Measurements from ENCODE around the gene DAW1.

Gene DAW1

DNA sequence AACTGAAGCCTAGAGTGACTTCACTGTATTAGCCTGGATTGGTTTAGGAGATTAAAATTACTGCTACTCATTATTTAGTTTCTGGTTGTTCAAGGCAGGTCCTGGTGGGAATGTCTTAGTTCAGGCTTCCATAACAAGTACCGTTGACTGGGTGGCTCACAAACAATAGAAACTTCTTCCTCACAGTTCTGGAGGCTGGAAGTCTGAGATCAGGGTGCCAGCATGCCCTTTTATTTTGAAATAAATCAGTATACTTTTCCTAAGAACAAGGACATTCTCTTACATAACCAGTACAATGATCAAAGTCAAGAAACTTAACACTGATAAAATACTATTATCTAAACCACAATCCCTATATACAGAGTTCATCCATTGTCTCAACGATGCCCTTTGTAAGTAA is 4.0 kb upstream of the DAW1 start:
- DNase-seq (ENCODE audit: low read depth) = no peak
- H3K4me3 ChIP-seq (ENCODE audit: control insufficient read depth, low read depth, low read length) = no peak overlapping the region
- TF ChIP-seq, protein P1, sequence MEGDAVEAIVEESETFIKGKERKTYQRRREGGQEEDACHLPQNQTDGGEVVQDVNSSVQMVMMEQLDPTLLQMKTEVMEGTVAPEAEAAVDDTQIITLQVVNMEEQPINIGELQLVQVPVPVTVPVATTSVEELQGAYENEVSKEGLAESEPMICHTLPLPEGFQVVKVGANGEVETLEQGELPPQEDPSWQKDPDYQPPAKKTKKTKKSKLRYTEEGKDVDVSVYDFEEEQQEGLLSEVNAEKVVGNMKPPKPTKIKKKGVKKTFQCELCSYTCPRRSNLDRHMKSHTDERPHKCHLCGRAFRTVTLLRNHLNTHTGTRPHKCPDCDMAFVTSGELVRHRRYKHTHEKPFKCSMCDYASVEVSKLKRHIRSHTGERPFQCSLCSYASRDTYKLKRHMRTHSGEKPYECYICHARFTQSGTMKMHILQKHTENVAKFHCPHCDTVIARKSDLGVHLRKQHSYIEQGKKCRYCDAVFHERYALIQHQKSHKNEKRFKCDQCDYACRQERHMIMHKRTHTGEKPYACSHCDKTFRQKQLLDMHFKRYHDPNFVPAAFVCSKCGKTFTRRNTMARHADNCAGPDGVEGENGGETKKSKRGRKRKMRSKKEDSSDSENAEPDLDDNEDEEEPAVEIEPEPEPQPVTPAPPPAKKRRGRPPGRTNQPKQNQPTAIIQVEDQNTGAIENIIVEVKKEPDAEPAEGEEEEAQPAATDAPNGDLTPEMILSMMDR (conservative IDR thresholded peaks at IDR 0.05; ENCODE audit: control insufficient read depth, insufficient read depth, low read depth, low read length) = no peak

DNA sequence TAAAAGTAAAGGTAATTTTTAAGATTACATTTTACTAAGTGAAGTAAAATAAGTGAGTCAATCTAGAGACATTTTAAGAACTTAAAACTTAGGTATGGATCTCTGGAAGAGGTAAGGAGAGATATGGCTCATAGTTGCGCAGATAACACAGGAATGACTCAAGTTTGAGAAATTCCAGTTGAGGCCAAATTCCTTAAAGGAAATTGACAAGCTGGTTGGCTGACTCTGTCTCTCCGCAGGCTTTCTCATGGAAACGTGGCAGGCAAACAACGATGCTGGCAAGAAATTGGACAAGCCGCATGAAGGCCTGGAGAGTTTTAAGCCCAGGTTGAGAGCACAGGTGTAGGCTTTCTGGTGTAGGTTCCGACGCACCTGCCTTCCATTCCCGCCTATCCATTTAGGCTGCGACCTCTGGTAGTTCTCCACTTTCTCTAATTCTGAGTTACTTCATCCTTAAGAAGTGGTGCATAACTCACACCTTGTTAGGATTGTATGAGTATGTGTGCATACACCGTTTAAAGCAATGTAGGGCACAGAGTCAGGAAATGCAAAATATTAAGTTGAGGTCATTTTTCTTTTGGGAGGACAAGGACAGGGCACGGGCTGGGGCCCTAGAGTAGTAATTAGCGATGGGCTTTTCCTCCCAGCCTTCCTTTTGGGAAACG is 589 bp upstream of the DAW1 start:
- DNase-seq (ENCODE audit: low read depth) = peak; percentile 86
- TF ChIP-seq, protein P1 (conservative IDR thresholded peaks at IDR 0.05; ENCODE audit: control insufficient read depth, insufficient read depth, low read depth, low read length) = no peak
- H3K4me3 ChIP-seq (ENCODE audit: control insufficient read depth, low read depth, low read length) = peak overlapping the region; percentile 47

DNA sequence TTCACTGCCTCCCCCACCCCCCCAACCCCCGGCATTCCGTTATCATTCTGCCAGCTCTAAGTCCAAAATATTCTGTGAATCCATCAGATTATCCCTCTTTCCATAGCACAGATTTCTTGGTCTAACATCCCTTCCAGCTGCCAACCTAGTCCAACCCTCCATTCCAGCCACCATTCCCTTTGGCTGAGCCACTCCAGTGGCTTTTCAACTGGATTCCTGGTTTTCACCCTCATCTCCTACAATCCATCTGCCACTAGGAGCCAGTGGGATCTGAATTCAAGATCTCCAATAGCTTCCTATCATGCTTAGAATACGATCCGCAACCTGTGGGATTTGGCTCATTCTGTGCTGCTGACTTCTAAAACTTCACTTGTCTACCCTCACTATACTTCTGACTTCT is 1.2 kb downstream of the DAW1 start:
- H3K4me3 ChIP-seq (ENCODE audit: control insufficient read depth, low read depth, low read length) = no peak overlapping the region
- TF ChIP-seq, protein P1 (conservative IDR thresholded peaks at IDR 0.05; ENCODE audit: control insufficient read depth, insufficient read depth, low read depth, low read length) = no peak
- DNase-seq (ENCODE audit: low read depth) = no peak

DNA sequence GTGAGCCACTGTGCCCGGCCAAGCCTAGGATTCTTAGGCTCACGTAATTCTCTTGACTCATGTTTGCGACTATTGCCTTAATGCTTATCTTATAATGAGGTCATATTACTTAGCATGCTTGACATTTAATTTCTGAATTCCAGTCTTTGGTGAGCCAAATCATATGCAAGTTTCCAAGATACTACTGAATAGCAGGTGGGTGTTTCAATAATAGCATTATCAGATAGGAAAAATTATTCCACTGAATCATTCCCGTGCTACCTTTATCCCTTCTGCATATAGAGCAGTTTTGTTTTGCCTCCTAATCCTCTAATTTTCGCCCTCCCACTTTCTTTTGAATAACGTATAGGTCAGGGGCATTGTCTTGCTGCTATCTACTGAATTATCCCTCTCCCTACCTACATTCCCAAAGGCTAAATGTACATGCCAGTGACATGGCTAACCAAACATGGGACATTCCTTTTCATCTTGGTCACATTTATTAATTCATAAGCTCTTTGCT is 4.9 kb downstream of the DAW1 start:
- TF ChIP-seq, protein P1 (conservative IDR thresholded peaks at IDR 0.05; ENCODE audit: control insufficient read depth, insufficient read depth, low read depth, low read length) = no peak
- DNase-seq (ENCODE audit: low read depth) = peak; percentile 67
- no peak overlapping the region for H3K4me3 ChIP-seq (ENCODE audit: control insufficient read depth, low read depth, low read length)

DNA sequence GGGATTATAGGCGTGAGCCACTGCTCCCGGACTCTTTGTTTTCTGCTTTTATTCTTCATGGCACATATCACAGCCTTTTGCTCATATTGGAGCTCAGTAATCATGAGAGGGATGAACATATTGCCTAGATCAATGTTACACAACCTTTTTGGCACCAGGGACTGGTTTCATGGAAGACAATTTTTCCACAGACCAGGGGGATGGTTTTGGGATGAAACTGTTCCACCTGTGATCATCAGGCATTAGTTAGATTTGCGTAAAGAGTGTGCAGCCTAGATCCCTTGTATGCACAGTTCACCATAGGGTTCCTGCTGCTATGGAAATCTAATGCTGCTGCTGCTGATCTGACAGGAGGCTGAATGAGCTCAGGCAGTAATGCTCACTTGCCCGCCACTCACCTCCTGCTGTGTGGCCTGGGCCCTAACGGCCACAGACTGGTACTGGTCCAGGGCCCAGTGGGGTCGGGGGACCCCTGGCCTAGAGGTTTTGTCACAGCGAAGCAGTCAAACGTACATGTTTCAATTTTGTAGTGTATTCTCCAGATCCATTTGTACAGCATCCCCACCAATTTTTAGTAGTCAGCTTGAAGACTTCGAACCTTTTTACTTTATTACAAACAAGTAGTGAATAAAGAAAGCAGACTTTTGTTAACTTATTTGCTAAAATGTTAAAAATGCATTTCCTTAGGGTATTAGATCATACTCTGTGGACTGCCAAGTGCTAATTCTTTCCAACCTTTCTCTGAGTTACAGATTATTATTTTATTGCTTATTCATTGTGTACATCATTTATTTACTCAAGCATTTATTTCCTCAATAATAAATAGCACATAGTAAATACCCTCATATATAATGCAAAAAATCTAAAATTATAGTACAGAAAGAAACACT is 6.2 kb downstream of the DAW1 start:
- no peak overlapping the region for H3K4me3 ChIP-seq (ENCODE audit: control insufficient read depth, low read depth, low read length)
- TF ChIP-seq, protein P1 (conservative IDR thresholded peaks at IDR 0.05; ENCODE audit: control insufficient read depth, insufficient read depth, low read depth, low read length) = no peak
- peak; percentile 86 for DNase-seq (ENCODE audit: low read depth)

DNA sequence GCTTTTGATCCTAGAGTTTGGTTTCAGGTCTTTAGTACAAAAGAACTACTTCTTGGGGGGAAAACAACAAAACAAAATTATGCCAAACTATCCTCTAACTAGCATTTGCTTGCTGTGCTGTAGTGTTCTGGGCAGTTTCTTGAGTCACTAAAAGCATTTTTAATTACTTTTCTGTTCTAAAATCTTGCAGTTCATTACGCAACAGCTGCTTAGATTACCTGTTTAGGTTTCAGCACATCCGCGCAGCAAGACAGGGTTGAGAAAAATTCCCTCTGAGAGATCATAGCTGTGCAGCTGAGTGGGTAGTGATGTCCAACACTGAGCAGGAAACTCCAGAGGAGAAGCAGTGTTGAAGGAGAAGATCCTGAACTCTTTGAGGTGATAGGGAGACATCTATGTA is 9.0 kb downstream of the DAW1 start:
- TF ChIP-seq, protein P1 (conservative IDR thresholded peaks at IDR 0.05; ENCODE audit: control insufficient read depth, insufficient read depth, low read depth, low read length) = no peak
- H3K4me3 ChIP-seq (ENCODE audit: control insufficient read depth, low read depth, low read length) = no peak overlapping the region
- no peak for DNase-seq (ENCODE audit: low read depth)
